ENCODE results near the gene CYP2W1.

GRCh38 chr7:1013581-1013980 is 30.6 kb downstream of the CYP2W1 start:
- no peak for TF ChIP-seq POLR2A (IDR thresholded peaks at IDR 0.05)
- TF ChIP-seq, protein P1, sequence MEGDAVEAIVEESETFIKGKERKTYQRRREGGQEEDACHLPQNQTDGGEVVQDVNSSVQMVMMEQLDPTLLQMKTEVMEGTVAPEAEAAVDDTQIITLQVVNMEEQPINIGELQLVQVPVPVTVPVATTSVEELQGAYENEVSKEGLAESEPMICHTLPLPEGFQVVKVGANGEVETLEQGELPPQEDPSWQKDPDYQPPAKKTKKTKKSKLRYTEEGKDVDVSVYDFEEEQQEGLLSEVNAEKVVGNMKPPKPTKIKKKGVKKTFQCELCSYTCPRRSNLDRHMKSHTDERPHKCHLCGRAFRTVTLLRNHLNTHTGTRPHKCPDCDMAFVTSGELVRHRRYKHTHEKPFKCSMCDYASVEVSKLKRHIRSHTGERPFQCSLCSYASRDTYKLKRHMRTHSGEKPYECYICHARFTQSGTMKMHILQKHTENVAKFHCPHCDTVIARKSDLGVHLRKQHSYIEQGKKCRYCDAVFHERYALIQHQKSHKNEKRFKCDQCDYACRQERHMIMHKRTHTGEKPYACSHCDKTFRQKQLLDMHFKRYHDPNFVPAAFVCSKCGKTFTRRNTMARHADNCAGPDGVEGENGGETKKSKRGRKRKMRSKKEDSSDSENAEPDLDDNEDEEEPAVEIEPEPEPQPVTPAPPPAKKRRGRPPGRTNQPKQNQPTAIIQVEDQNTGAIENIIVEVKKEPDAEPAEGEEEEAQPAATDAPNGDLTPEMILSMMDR (IDR thresholded peaks at IDR 0.05), result no peak
